Stimulated activated CD8-positive, alpha-beta memory T cell treated with anti-CD3 and anti-CD28 coated beads, Interleukin-12 subunit alpha, Interleukin-12 subunit beta, amount 100 ng/mL, for 24 hours (primary cell): Measurements from ENCODE around the gene PAPSS2.
"Not testable (repeated sequence)": the region's sequence is repeated elsewhere in the genome, so short reads cannot be mapped to it uniquely, and the experiment has no call there.

Experiments
- DNase-seq: peaks from one replicate; pipeline ENCODE4 v3.0.0-alpha.2; 2020; ENCODE audit errors: extremely low read depth

PAPSS2 gene

GRCh38 chr10:87642988-87643387, 16.7 kb upstream of the PAPSS2 start:
- no peak for DNase-seq

GRCh38 chr10:87643920-87644319, 15.8 kb upstream of the PAPSS2 start:
- no peak for DNase-seq

- DNase-seq = not testable (repeated sequence)
These were observed 15.2 kb upstream of the PAPSS2 start for GRCh38 chr10:87644500-87644899.

GRCh38 chr10:87646192-87646909, 13.3 kb upstream of the PAPSS2 start:
- no peak for DNase-seq

GRCh38 chr10:87646935-87647334, 12.7 kb upstream of the PAPSS2 start:
- DNase-seq = no peak

- no peak for DNase-seq
These were observed 8.7 kb upstream of the PAPSS2 start for GRCh38 chr10:87650838-87651589.

- DNase-seq = no peak
These were observed 7.9 kb upstream of the PAPSS2 start for GRCh38 chr10:87651801-87652200.

GRCh38 chr10:87652261-87652660, 7.4 kb upstream of the PAPSS2 start:
- DNase-seq = no peak

GRCh38 chr10:87654212-87654611, 5.5 kb upstream of the PAPSS2 start:
- DNase-seq = no peak

GRCh38 chr10:87656431-87657072, 3.1 kb upstream of the PAPSS2 start:
- DNase-seq = no peak

GRCh38 chr10:87657371-87657770, 2.3 kb upstream of the PAPSS2 start:
- no peak for DNase-seq

GRCh38 chr10:87658321-87658795, 1.3 kb upstream of the PAPSS2 start:
- no peak for DNase-seq

GRCh38 chr10:87658858-87659555, 671 bp upstream of the PAPSS2 start:
- DNase-seq = no peak

- no peak for DNase-seq
These were observed 931 bp downstream of the PAPSS2 start for GRCh38 chr10:87660484-87661133.

GRCh38 chr10:87661861-87662785, 2.4 kb downstream of the PAPSS2 start:
- DNase-seq = no peak

- no peak for DNase-seq
These were observed 4.6 kb downstream of the PAPSS2 start for GRCh38 chr10:87664276-87664701.

GRCh38 chr10:87667493-87667892, 7.8 kb downstream of the PAPSS2 start:
- no peak for DNase-seq

GRCh38 chr10:87668324-87669074, 8.8 kb downstream of the PAPSS2 start:
- no peak for DNase-seq

GRCh38 chr10:87669752-87670151, 10.1 kb downstream of the PAPSS2 start:
- no peak for DNase-seq

- no peak for DNase-seq
These were observed 10.9 kb downstream of the PAPSS2 start for GRCh38 chr10:87670586-87670985.
